SK-N-SH treated with all-trans-retinoic acid at 6 μM for 48 hours (cell line): ENCODE measurements around the gene MOSMO.

Experiments
- ATAC-seq: fragments of 200-7000 bp; cut with Tn5 transposase; 3 replicates; pipeline ENCODE4 v1.9.1; 2020; ENCODE audit warnings: mild to moderate bottlenecking, moderate library complexity
- ARNTL ChIP-seq: fragments of 450-650 bp; formaldehyde crosslinking; IDR thresholded peaks from 2 replicates; pipeline ENCODE4 v1.5.0; 2020; ENCODE audit warnings: low read depth, mild to moderate bottlenecking, moderate library complexity, borderline replicate concordance
- BACH2 ChIP-seq: fragments of 250-450 bp; sonication (Bioruptor Pico); IDR thresholded peaks from 2 replicates; pipeline ENCODE4 v1.9.0; 2021; ENCODE audit warnings: mild to moderate bottlenecking, borderline replicate concordance
- CREB5 ChIP-seq: fragments of 250-450 bp; sonication (Bioruptor Pico); IDR thresholded peaks from 2 replicates; pipeline ENCODE4 v1.5.1; 2020; ENCODE audit warnings: low read depth, mild to moderate bottlenecking, moderate library complexity
- CSDC2 ChIP-seq: fragments of 250-450 bp; sonication (Bioruptor Pico); IDR thresholded peaks from 2 replicates; pipeline ENCODE4 v1.5.0; 2020; ENCODE audit warnings: mild to moderate bottlenecking, moderate library complexity
- CSRNP3 ChIP-seq: fragments of 250-450 bp; sonication (Bioruptor Pico); IDR thresholded peaks from 2 replicates; pipeline ENCODE4 v1.5.1; 2021; ENCODE audit warnings: mild to moderate bottlenecking, moderate library complexity
- ESRRG ChIP-seq: fragments of 250-450 bp; sonication (Bioruptor Pico); IDR thresholded peaks from 2 replicates; pipeline ENCODE4 v1.6.1; 2021; ENCODE audit warnings: mild to moderate bottlenecking
- GLIS3 ChIP-seq: fragments of 250-450 bp; sonication (Bioruptor Pico); IDR thresholded peaks from 2 replicates; pipeline ENCODE4 v1.5.0; 2020; ENCODE audit warnings: mild to moderate bottlenecking, moderate library complexity
- ISL1 ChIP-seq: fragments of 250-450 bp; sonication (Bioruptor Pico); IDR thresholded peaks from 2 replicates; pipeline ENCODE4 v2.1.2; 2022; ENCODE audit warnings: mild to moderate bottlenecking, moderate library complexity
- OSR1 ChIP-seq: fragments of 250-450 bp; sonication (Bioruptor Pico); IDR thresholded peaks from 2 replicates; pipeline ENCODE4 v1.8.0; 2022; ENCODE audit warnings: moderate library complexity, mild to moderate bottlenecking, inconsistent platforms
- PATZ1 ChIP-seq: fragments of 250-450 bp; sonication (Bioruptor Pico); IDR thresholded peaks from 2 replicates; pipeline ENCODE4 v1.8.0; 2020; ENCODE audit warnings: mild to moderate bottlenecking, moderate library complexity, borderline replicate concordance
- POU6F1 ChIP-seq: fragments of 250-450 bp; sonication (Bioruptor Pico); IDR thresholded peaks from 2 replicates; pipeline ENCODE4 v1.8.0; 2021; ENCODE audit warnings: low read depth, mild to moderate bottlenecking, moderate library complexity, borderline replicate concordance
- PPARA ChIP-seq: fragments of 250-450 bp; sonication (Bioruptor Pico); IDR thresholded peaks from 2 replicates; pipeline ENCODE4 v1.5.0; 2020; ENCODE audit warnings: mild to moderate bottlenecking, borderline replicate concordance
- RARB ChIP-seq: fragments of 250-450 bp; sonication (Bioruptor Pico); IDR thresholded peaks from 2 replicates; pipeline ENCODE4 v1.8.0; 2021; ENCODE audit warnings: mild to moderate bottlenecking, moderate library complexity
- SNAI2 ChIP-seq: fragments of 250-450 bp; sonication (Bioruptor Pico); IDR thresholded peaks from 2 replicates; pipeline ENCODE4 v1.5.0; 2020; ENCODE audit warnings: mild to moderate bottlenecking, moderate library complexity
- TCF4 ChIP-seq: fragments of 250-450 bp; sonication (Bioruptor Pico); IDR thresholded peaks from 2 replicates; pipeline ENCODE4 v1.8.0; 2021; ENCODE audit warnings: mild to moderate bottlenecking, moderate library complexity, borderline replicate concordance
- TOX ChIP-seq: fragments of 250-450 bp; sonication (Bioruptor Pico); IDR thresholded peaks from 2 replicates; pipeline ENCODE4 v1.8.0; 2021; ENCODE audit warnings: mild to moderate bottlenecking, moderate library complexity, borderline replicate concordance
- ZC3H10 ChIP-seq: fragments of 250-450 bp; sonication (Bioruptor Pico); IDR thresholded peaks from 2 replicates; pipeline ENCODE4 v1.5.1; 2021; ENCODE audit warnings: mild to moderate bottlenecking, moderate library complexity
- ZFP3 ChIP-seq: fragments of 250-450 bp; sonication (Bioruptor Pico); IDR thresholded peaks from 2 replicates; pipeline ENCODE4 v1.5.0; 2020; ENCODE audit warnings: mild to moderate bottlenecking, moderate library complexity
- ZFP30 ChIP-seq: fragments of 450-650 bp; formaldehyde crosslinking; IDR thresholded peaks from 2 replicates; pipeline ENCODE4 v1.5.0; 2022; ENCODE audit warnings: mild to moderate bottlenecking, moderate library complexity
- ZNF565 ChIP-seq: fragments of 450-650 bp; formaldehyde crosslinking; conservative IDR thresholded peaks from 2 replicates; pipeline ENCODE4 v1.5.0; 2020; ENCODE audit warnings: low read depth, mild to moderate bottlenecking, moderate library complexity
- ZNF70 ChIP-seq: fragments of 450-650 bp; formaldehyde crosslinking; IDR thresholded peaks from 2 replicates; pipeline ENCODE4 v1.5.0; 2020; ENCODE audit warnings: mild to moderate bottlenecking, moderate library complexity
- ZNF8 ChIP-seq: fragments of 450-650 bp; formaldehyde crosslinking; IDR thresholded peaks from 2 replicates; pipeline ENCODE4 v1.5.0; 2020; ENCODE audit warnings: mild to moderate bottlenecking, moderate library complexity
- TF ChIP-seq, protein P1 (sequence below): fragments of 250-450 bp; sonication (Bioruptor Pico); IDR thresholded peaks from 2 replicates; pipeline ENCODE4 v1.5.0; 2020; ENCODE audit warnings: mild to moderate bottlenecking, moderate library complexity

Gene MOSMO

GRCh38 chr16:21973945-21974344 is 34.0 kb upstream of the MOSMO start:
- ATAC-seq = no peak
- TF ChIP-seq ESRRG (CRISPR knock-in tag) (no peak), PPARA (no peak), ZNF70 (CRISPR knock-in tag) (no peak), CSDC2 (no peak), TCF4 (CRISPR knock-in tag) (no peak), ZC3H10 (CRISPR knock-in tag) (no peak), ZNF565 (no peak), OSR1 (CRISPR knock-in tag) (no peak), PATZ1 (CRISPR knock-in tag) (no peak), ZFP30 (CRISPR knock-in tag) (no peak), GLIS3 (CRISPR knock-in tag) (no peak), BACH2 (CRISPR knock-in tag) (no peak), ZFP3 (CRISPR knock-in tag) (no peak)
- TF ChIP-seq, protein P1, sequence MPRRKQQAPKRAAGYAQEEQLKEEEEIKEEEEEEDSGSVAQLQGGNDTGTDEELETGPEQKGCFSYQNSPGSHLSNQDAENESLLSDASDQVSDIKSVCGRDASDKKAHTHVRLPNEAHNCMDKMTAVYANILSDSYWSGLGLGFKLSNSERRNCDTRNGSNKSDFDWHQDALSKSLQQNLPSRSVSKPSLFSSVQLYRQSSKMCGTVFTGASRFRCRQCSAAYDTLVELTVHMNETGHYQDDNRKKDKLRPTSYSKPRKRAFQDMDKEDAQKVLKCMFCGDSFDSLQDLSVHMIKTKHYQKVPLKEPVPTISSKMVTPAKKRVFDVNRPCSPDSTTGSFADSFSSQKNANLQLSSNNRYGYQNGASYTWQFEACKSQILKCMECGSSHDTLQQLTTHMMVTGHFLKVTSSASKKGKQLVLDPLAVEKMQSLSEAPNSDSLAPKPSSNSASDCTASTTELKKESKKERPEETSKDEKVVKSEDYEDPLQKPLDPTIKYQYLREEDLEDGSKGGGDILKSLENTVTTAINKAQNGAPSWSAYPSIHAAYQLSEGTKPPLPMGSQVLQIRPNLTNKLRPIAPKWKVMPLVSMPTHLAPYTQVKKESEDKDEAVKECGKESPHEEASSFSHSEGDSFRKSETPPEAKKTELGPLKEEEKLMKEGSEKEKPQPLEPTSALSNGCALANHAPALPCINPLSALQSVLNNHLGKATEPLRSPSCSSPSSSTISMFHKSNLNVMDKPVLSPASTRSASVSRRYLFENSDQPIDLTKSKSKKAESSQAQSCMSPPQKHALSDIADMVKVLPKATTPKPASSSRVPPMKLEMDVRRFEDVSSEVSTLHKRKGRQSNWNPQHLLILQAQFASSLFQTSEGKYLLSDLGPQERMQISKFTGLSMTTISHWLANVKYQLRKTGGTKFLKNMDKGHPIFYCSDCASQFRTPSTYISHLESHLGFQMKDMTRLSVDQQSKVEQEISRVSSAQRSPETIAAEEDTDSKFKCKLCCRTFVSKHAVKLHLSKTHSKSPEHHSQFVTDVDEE (CRISPR knock-in tag) = no peak

DNA sequence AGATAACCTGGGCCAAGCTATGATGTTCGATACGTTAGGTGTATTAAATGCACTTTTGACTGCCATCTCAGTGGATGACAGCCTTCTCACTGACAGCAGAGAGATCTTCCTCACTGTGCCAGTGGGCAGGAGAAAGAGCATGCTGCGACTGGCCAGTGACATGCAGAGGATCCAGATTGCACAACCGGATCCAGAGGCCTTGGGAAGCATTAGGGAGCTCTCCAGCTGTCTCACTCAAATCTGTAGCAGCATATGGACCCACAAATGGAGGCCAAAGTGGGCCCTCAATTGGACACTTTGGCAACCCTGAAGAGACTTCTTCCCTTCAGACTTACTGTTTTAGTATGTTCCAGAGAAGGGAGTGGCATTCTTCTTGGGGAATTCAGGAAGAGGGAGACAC is 27.9 kb upstream of the MOSMO start:
- TF ChIP-seq POU6F1 (CRISPR knock-in tag) (no peak), ESRRG (CRISPR knock-in tag) (no peak), RARB (CRISPR knock-in tag) (no peak), CREB5 (CRISPR knock-in tag) (no peak), ARNTL (no peak), ZC3H10 (CRISPR knock-in tag) (no peak), CSRNP3 (no peak), ZNF8 (no peak), TCF4 (CRISPR knock-in tag) (no peak), BACH2 (CRISPR knock-in tag) (no peak), ZNF70 (CRISPR knock-in tag) (no peak), SNAI2 (no peak), ZFP30 (CRISPR knock-in tag) (no peak), ISL1 (CRISPR knock-in tag) (no peak), GLIS3 (CRISPR knock-in tag) (no peak), ZFP3 (CRISPR knock-in tag) (no peak), CSDC2 (no peak), TOX (CRISPR knock-in tag) (no peak), PPARA (no peak)
- TF ChIP-seq, protein P1 (CRISPR knock-in tag) = no peak
- ATAC-seq = no peak
